Bronchial epithelial cell (primary cell): ENCODE results near the gene VCX3B. TPM values are rescaled to one million over a fixed set of nuclear protein-coding genes. Genes with fewer than 3 reads are reported as not detected.
"Not testable (repeated sequence)": the region's sequence is repeated elsewhere in the genome, so short reads cannot be mapped to it uniquely, and the experiment has no call there.

Experiments
- DNase-seq: peaks from one replicate; pipeline ENCODE4 v3.0.0-alpha.2; 2010; ENCODE audit warnings: low read depth
- FAIRE-seq: peaks from 2 replicates; lab custom pipeline; 2011; peaks lifted over from hg19 to GRCh38; lab: Jason Lieb, UNC
- H3K27me3 ChIP-seq: 2 replicates; pipeline ENCODE4 v1.5.1; 2011; ENCODE audit warnings: low read length; ENCODE audit not compliant: control insufficient read depth, insufficient read depth
- H3K36me3 ChIP-seq: 2 replicates; pipeline ENCODE4 v1.5.1; 2011; ENCODE audit warnings: low read length; ENCODE audit not compliant: control insufficient read depth, insufficient read depth
- H3K4me3 ChIP-seq: 2 replicates; pipeline ENCODE4 v1.5.1; 2011; ENCODE audit warnings: mild to moderate bottlenecking, low read depth, low read length, control low read depth
- total RNA-seq: library from RNA; depleted of rRNA; stranded (reverse); fragments of >200 nt; gene quantifications from 2 replicates; pipeline ENCODE4 v1.2.1, GENCODE V29; 2014
- TF ChIP-seq, protein P1 (sequence below): IDR thresholded peaks from 2 replicates; pipeline ENCODE4 v1.5.1; 2011; ENCODE audit warnings: mild to moderate bottlenecking, moderate library complexity, low read length, control low read depth, inconsistent platforms; ENCODE audit not compliant: insufficient read depth, severe bottlenecking

VCX3B gene
- total RNA-seq, 1 donor from 2014 or later: 0.26 TPM

DNA sequence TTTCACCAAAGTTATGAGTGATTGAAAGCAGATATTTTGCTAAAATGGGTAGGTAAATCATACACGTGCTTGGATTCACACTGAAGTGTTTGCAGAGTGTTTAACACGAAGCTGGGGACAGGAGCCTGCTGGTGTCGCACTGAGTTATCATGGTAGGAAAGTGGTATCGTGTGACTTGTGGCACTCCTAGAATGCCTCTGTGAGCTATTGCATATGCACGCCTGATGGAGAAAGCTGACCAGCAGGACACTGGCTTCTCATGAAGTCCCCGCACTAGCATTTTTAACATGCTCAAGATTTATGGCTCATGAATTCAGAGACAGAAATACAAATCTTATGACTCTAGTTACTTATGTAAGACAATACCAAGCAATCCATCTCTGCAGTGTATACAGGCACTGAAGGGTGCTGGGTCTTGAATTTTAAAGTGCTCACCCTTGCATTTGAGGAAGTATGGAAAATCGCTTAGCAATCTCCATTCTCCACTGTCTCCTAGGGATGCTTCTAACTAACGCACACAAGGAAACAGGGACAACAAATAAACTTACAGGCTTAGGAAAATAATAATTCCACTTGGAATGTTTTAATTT is 19.8 kb downstream of the VCX3B start:
- DNase-seq: no peak

DNA sequence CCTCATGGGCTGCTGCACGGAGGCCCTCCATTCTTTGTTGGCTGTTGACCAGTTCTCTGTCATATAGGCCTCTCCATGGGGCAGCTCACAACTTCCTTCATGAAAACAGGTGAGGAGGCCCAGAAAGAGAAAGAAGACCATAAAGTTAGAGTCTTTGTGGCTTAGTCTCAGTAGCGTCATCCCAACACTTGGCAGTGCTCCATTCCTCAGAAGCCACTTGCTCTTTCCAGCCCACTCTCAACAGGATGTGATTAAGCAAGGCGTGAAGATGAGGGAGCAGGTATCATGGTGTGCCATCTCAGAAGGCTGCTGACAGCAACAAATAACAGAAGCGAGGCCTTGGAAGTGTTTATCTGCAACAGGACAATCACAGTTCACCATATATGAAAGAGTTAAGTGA is 30.4 kb downstream of the VCX3B start:
- H3K27me3 ChIP-seq, H3K36me3 ChIP-seq, H3K4me3 ChIP-seq, FAIRE-seq: not testable (repeated sequence)
- peak; percentile 17 for DNase-seq

More for the DNA sequence above, 19.8 kb downstream of the VCX3B start:
- Histone ChIP-seq H3K4me3 (no peak overlapping the region), H3K27me3 (no peaks in the 10 kb centered on the region), H3K36me3 (no peaks in the 10 kb centered on the region)
- no peak for FAIRE-seq
- TF ChIP-seq, protein P1, sequence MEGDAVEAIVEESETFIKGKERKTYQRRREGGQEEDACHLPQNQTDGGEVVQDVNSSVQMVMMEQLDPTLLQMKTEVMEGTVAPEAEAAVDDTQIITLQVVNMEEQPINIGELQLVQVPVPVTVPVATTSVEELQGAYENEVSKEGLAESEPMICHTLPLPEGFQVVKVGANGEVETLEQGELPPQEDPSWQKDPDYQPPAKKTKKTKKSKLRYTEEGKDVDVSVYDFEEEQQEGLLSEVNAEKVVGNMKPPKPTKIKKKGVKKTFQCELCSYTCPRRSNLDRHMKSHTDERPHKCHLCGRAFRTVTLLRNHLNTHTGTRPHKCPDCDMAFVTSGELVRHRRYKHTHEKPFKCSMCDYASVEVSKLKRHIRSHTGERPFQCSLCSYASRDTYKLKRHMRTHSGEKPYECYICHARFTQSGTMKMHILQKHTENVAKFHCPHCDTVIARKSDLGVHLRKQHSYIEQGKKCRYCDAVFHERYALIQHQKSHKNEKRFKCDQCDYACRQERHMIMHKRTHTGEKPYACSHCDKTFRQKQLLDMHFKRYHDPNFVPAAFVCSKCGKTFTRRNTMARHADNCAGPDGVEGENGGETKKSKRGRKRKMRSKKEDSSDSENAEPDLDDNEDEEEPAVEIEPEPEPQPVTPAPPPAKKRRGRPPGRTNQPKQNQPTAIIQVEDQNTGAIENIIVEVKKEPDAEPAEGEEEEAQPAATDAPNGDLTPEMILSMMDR: no peak

GRCh38 chrX:8500203-8500602 is 35.6 kb downstream of the VCX3B start:
- FAIRE-seq: no peak

DNA sequence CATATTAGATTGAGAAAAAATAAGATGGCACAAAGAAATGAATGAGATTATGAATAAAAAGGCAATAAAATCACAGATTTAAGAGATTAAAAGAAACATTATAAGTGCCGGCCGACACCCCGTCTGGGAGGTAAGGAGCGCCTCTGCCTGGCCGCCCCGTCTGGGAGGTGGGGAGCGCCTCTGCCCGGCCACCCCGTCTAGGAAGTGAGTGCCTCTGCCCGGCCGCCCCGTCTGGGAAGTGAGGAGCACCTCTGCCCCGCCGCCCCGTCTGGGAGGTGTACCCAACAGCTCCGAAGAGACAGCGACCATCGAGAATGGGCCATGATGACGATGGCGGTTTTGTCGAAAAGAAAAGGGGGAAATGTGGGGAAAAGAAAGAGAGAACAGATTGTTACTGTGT is 37.5 kb downstream of the VCX3B start:
- H3K4me3 ChIP-seq, H3K27me3 ChIP-seq, FAIRE-seq, H3K36me3 ChIP-seq, DNase-seq: not testable (repeated sequence)

More at GRCh38 chrX:8500203-8500602, 35.6 kb downstream of the VCX3B start:
- DNase-seq: no peak
- no peaks in the 10 kb centered on the region for H3K27me3 ChIP-seq
- no peak overlapping the region for H3K4me3 ChIP-seq
- TF ChIP-seq, protein P1: no peak
- H3K36me3 ChIP-seq: no peaks in the 10 kb centered on the region

DNA sequence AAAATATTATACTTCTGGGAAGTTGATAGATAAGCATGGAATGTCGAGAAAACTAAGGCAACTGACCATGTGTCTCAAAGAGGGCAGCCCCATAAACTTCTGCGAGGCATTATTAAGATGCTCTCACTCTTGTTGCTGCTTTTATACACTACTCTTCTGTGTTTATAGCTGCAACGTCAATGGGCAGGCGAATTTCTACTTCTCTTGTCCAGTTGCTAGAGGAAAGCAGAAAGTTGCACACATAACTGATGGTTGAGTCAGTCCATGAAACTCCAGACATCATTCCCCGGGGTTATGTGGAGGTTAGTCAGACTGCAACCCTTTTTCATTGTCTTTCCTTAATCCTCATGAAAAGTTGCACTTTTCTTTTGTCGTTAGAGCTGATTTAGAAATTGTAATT is 39.8 kb downstream of the VCX3B start:
- Histone ChIP-seq H3K36me3 (no peaks in the 10 kb centered on the region), H3K4me3 (no peak overlapping the region), H3K27me3 (no peaks in the 10 kb centered on the region)
- FAIRE-seq (no peak), DNase-seq (peak; percentile 63)
- TF ChIP-seq, protein P1: no peak
